Adrenal gland (tissue), 12 donors: ENCODE results near the gene SPIB. TPM values are rescaled to one million over a fixed set of nuclear protein-coding genes. Genes with fewer than 3 reads are reported as not detected.

Source experiments
- DNase-seq, 7 donors: peaks; one replicate each; pipeline ENCODE4 v3.0.0-alpha.2; 2019 to 2020
- H3K27ac ChIP-seq, 5 donors: fragments of 200-600 bp; sonication (generic) in 4 of 5; 1 replicate in 3 of 5; 2 replicates in 2 of 5; pipeline versions ENCODE4 v1.5.1 to v1.8.0; 2016 to 2020; ENCODE audit warnings: mild to moderate bottlenecking in 1 of 5
- H3K27me3 ChIP-seq: fragments of 200-600 bp; 2 replicates; pipeline ENCODE4 v1.8.0; 2021
- H3K36me3 ChIP-seq, 2 donors: fragments of 200-600 bp; replicated peaks in 1 of 2; 1 replicate in 1 of 2; 2 replicates in 1 of 2; pipeline versions ENCODE4 v1.5.1 to v1.8.0; 2018 to 2022
- H3K4me1 ChIP-seq, 2 donors: fragments of 200-600 bp; replicated peaks in 1 of 2; 1 replicate in 1 of 2; 2 replicates in 1 of 2; pipeline versions ENCODE4 v1.5.1 to v1.8.0; 2018 to 2021
- H3K4me3 ChIP-seq, 4 donors: fragments of 200-600 bp; sonication (generic) in 3 of 4; one replicate each; pipeline ENCODE4 v1.5.1; 2016 to 2018
- H3K9me3 ChIP-seq, 3 donors: fragments of 200-600 bp; sonication (generic) in 1 of 3; replicated peaks in 1 of 3; 1 replicate in 2 of 3; 2 replicates in 1 of 3; pipeline versions ENCODE4 v1.5.1 to v1.8.0; 2016 to 2021
- POLR2A ChIP-seq, 2 donors: fragments of 450-650 bp; IDR thresholded peaks; one replicate each; pipeline ENCODE4 v1.6.1; 2017; ENCODE audit warnings: antibody characterized with exemption in 2 of 2, mild to moderate bottlenecking in 2 of 2, moderate library complexity in 1 of 2
- WGBS, 4 donors: extraction: QIAGEN DNeasy Blood & Tissue Kit in 2 of 4; methylation state at CpG; one replicate each; pipeline versions ENCODE4 v1.1.5 to v1.1.7; 2013 to 2017; 5-methylcytosine and 5-hydroxymethylcytosine counted together
- intact Hi-C, 2 donors: fragments of 100-400 bp; cut with DNase I; formaldehyde crosslinking; loops; one replicate each; pipeline versions ENCODE4 v1.14.1 to v1.15.0; 2022 to 2023
- polyA plus RNA-seq, 3 donors: library from polyadenylated mRNA; stranded (reverse); fragments of 200-250 nt in 2 of 3; fragments of 350-450 nt in 1 of 3; fragmentation: Illumina TruSeq in 1 of 3; extraction: RNeasy Lipid Tissue Mini Kit (QIAGEN cat#74804) in 1 of 3; gene quantifications; one replicate each; pipeline ENCODE4 v1.2.3, GENCODE V29; 2013 to 2014
- total RNA-seq, 9 donors: library from RNA; depleted of rRNA in 4 of 9; stranded (reverse); fragments of >200 nt in 4 of 9; fragments of 120-200 nt in 1 of 9; fragmentation: NEBNext Ultra II Directional in 1 of 9; extraction: Animal tissue kit (Norgen Biotek cat#: 25700) in 1 of 9; gene quantifications; one replicate each; pipeline versions ENCODE4 v1.1.0 to v1.2.4, GENCODE V29; 2013 to 2023
- TF ChIP-seq, protein P1 (sequence below), 6 experiments: fragments of 450-650 bp in 4 of 6; fragments of 200-600 bp in 2 of 6; sonication (generic) in 1 of 6; IDR thresholded peaks; 1 replicate in 5 of 6; 2 replicates in 1 of 6; pipeline versions ENCODE4 v1.5.1 to v1.8.0; 2016 to 2021; ENCODE audit warnings: antibody characterized with exemption in 6 of 6, mild to moderate bottlenecking in 2 of 6, moderate library complexity in 1 of 6
- donor health status: healthy with polysubstance abuse.
- donor health status: Bipolar disorder and iron deficiency.
- donor health status: DM: yes; HTN: yes; CAD: no.
- donor health status: DM: no; HTN: no; CAD: no.
- donor health status: DM: no; HTN: no; CAD: no.
- donor health status: DM: yes; HTN: yes; CAD: no.

The SPIB gene
- total and polyA plus RNA-seq, 12 donors = 0.03 to 0.29 (median 0.12) TPM; not detected in 8

DNA sequence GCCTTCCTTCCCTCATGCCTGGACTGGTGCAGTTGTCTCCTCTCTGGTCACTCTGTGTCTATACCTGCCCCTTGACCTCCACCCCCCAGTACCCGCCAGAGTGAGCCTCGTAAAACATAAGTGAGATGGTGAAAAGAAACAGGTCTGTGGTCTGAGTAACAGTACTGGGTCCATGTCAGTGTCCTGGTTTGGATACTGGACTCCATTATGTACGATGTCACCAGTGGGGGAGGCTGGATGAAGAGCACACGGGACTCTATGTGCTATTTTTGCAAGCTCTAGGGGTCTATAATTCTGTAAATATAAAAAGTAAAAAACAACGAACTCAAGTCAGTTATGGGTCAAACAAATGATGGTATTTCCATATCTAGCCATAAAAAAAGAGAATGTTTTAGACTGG is 28.3 kb downstream of the SPIB start:
- Histone ChIP-seq H3K27me3 (no peaks in the 10 kb centered on the region), H3K4me3 (no peak overlapping the region), H3K9me3 (no peaks in the 10 kb centered on the region), H3K36me3 (no peaks in the 10 kb centered on the region), H3K4me1 (no peaks in the 10 kb centered on the region), H3K27ac (no peak overlapping the region)
- intact Hi-C loops = no loop called here
- TF ChIP-seq, protein P1, sequence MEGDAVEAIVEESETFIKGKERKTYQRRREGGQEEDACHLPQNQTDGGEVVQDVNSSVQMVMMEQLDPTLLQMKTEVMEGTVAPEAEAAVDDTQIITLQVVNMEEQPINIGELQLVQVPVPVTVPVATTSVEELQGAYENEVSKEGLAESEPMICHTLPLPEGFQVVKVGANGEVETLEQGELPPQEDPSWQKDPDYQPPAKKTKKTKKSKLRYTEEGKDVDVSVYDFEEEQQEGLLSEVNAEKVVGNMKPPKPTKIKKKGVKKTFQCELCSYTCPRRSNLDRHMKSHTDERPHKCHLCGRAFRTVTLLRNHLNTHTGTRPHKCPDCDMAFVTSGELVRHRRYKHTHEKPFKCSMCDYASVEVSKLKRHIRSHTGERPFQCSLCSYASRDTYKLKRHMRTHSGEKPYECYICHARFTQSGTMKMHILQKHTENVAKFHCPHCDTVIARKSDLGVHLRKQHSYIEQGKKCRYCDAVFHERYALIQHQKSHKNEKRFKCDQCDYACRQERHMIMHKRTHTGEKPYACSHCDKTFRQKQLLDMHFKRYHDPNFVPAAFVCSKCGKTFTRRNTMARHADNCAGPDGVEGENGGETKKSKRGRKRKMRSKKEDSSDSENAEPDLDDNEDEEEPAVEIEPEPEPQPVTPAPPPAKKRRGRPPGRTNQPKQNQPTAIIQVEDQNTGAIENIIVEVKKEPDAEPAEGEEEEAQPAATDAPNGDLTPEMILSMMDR (IDR thresholded peaks at IDR 0.05) = no peak
- no peak for TF ChIP-seq POLR2A (IDR thresholded peaks at IDR 0.05)
- 73 to 90% (median 84%) methylated on average over 5 of the region's 5 CpGs for WGBS, 4 donors
- no peak for DNase-seq

DNA sequence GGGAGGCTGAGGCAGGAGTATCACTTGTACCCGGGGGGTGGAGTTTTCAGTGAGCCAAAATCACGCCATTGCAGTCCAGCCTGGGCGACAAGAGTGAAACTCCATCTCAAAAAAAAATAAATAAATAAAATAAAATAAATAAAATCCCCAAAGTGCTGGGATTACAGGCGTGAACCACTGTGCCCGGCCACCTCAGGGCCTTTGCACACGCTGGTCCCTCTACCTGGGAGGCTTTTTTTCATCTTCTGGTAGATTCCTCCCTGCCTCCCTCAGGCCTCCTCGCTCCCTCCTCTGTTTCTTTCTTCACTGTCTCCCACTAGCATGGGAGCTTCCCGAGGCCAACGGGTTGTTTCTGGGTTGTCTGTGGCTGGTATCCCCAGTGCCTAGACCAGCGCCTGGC is 29.0 kb downstream of the SPIB start:
- Histone ChIP-seq H3K27me3 (no peaks in the 10 kb centered on the region), H3K27ac (no peak overlapping the region), H3K9me3 (no peaks in the 10 kb centered on the region), H3K36me3 (no peaks in the 10 kb centered on the region), H3K4me3 (no peak overlapping the region), H3K4me1 (no peaks in the 10 kb centered on the region)
- WGBS, 4 donors = 90 to 96% (median 94%) methylated on average over 10 of the region's 10 CpGs
- no peak for TF ChIP-seq POLR2A (IDR thresholded peaks at IDR 0.05)
- DNase-seq = no peak
- intact Hi-C loops = no loop called here

DNA sequence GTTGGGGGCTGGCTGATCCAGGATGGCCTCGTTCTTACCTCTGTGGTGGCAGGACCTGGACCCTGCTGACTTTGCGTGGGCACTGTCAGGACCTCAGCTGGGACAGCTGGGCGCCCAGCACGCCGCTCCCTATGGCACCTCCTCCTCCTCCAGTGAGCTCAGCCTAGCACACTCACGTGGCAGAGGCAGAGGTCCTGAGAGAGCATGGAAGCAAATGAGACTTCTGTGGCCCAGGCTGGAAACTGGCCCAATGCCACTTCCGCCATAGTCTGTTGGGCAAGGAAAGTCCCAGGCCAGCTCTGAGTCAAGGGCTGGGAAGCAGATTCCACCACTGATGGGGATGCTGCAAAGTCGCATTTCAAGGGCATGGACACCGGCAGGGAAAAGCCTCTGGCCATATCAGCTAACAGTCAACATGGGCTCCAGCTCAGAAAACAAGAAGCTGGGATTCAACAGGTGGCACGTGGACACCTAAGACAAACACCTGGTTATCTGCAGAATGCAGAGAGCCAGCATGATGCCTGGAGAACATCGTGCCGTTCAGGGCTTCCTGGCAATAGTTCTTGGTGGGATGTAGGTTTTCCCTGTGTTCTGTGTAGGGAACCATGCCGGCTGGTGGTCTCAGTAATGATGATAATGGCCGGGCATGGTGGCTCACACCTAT is 30.6 kb downstream of the SPIB start:
- 68 to 77% (median 75%) methylated on average over 7 to 14 of the region's 14 CpGs for WGBS, 4 donors

DNA sequence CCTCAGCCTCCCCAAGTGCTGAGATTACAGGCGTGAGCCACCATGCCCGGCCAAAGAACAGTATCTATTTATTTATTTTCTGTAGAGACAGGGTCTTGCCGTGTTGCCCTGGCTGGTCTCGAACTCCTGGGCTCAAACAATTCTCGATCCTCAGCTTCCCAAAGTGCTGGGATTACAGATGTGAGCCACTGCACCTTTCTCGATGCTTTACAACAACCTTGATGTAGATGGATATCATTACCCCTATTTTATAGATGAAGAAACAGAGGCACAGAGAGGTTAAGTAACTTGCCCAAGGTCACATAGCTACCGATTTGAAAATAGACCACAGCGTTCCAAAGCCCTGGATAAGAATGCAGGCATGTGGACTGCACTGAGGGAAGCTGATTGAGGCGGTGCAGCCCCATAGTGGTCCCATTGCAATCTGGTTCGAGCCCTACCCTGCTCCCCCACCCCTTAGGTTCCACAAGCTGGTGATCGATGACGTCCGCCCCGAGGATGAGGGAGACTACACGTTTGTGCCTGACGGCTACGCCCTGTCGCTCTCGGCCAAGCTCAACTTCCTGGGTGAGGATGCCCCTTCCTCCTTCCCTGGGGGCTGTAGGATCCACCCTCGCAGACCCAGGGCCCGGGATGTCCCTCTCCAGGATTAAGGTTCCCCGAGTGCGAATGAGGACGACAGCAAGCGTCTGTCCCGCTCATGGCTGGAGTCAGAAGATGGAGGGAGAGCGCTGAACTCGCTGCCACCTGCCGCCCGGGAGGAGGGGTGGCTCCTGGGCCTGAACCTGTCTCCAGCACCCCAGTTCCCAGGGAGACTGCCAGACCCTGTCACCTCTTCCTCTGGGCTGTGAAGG is 31.9 kb downstream of the SPIB start:
- no peaks in the 10 kb centered on the region for H3K36me3 ChIP-seq
- intact Hi-C loops = no loop called here
- H3K4me3 ChIP-seq = no peak overlapping the region
- TF ChIP-seq, protein P1 (IDR thresholded peaks at IDR 0.05) = no peak
- TF ChIP-seq POLR2A (IDR thresholded peaks at IDR 0.05) = no peak
- H3K4me1 ChIP-seq = no peaks in the 10 kb centered on the region
- H3K27me3 ChIP-seq = no peaks in the 10 kb centered on the region
- WGBS, 4 donors = 51 to 66% (median 57%) methylated on average over 20 to 30 of the region's 30 CpGs
- H3K27ac ChIP-seq = no peak overlapping the region
- no peak for DNase-seq
- no peaks in the 10 kb centered on the region for H3K9me3 ChIP-seq

More for the DNA sequence above, 30.6 kb downstream of the SPIB start:
- Histone ChIP-seq H3K36me3 (no peaks in the 10 kb centered on the region), H3K9me3 (no peaks in the 10 kb centered on the region), H3K4me3 (no peak overlapping the region), H3K4me1 (no peaks in the 10 kb centered on the region), H3K27ac (no peak overlapping the region), H3K27me3 (no peaks in the 10 kb centered on the region)
- TF ChIP-seq, protein P1 (IDR thresholded peaks at IDR 0.05) = no peak
- TF ChIP-seq POLR2A (IDR thresholded peaks at IDR 0.05) = no peak
- intact Hi-C loops = no loop called here
- no peak for DNase-seq
